ENCODE measurements around the gene NR1H4.
"Not testable (repeated sequence)": the region's sequence is repeated elsewhere in the genome, so short reads cannot be mapped to it uniquely, and the experiment has no call there.

The NR1H4 gene

GRCh38 chr12:100494026-100494425 is 20.4 kb downstream of the NR1H4 start:
- Histone ChIP-seq H3K9ac (ENCODE audit: insufficient read length, low read depth) (no peak overlapping the region), H3K36me3 (ENCODE audit: insufficient read depth, insufficient read length, low read length) (no peaks in the 10 kb centered on the region), H3K9me3 (ENCODE audit: insufficient read depth, low read length) (no peaks in the 10 kb centered on the region), H3K27me3 (ENCODE audit: insufficient read depth, insufficient read length) (no peaks in the 10 kb centered on the region), H3K4me3 (ENCODE audit: insufficient read length, low read depth) (no peak overlapping the region), H3K4me1 (ENCODE audit: insufficient read depth, insufficient read length) (no peaks in the 10 kb centered on the region)
- no peak for TF ChIP-seq YY1 (IDR thresholded peaks at IDR 0.05; ENCODE audit: insufficient read depth, insufficient read length)
- no peak for TF ChIP-seq SUZ12 (IDR thresholded peaks at IDR 0.05; ENCODE audit: extremely low read depth, insufficient read depth, insufficient read length)
- no peak for DNase-seq (ENCODE audit: low read depth, low spot score)

- Histone ChIP-seq H3K27me3 (ENCODE audit: insufficient read depth, insufficient read length) (no peaks in the 10 kb centered on the region), H3K4me1 (ENCODE audit: insufficient read depth, insufficient read length) (no peaks in the 10 kb centered on the region), H3K9me3 (ENCODE audit: insufficient read depth, low read length) (no peaks in the 10 kb centered on the region), H3K9ac (ENCODE audit: insufficient read length, low read depth) (no peak overlapping the region), H3K36me3 (ENCODE audit: insufficient read depth, insufficient read length, low read length) (no peaks in the 10 kb centered on the region), H3K4me3 (ENCODE audit: insufficient read length, low read depth) (no peak overlapping the region)
- no peak for DNase-seq (ENCODE audit: low read depth, low spot score)
- TF ChIP-seq SUZ12 (IDR thresholded peaks at IDR 0.05; ENCODE audit: extremely low read depth, insufficient read depth, insufficient read length), result no peak
- no peak for TF ChIP-seq ZNF274 (IDR thresholded peaks at IDR 0.05; ENCODE audit: low read depth, low read length)
- no peak for TF ChIP-seq YY1 (IDR thresholded peaks at IDR 0.05; ENCODE audit: insufficient read depth, insufficient read length)
Observed at GRCh38 chr12:100494538-100494937, 20.9 kb downstream of the NR1H4 start.

- no peaks in the 10 kb centered on the region for H3K27me3 ChIP-seq (ENCODE audit: insufficient read depth, insufficient read length)
- no peak overlapping the region for H3K9ac ChIP-seq (ENCODE audit: insufficient read length, low read depth)
- no peaks in the 10 kb centered on the region for H3K9me3 ChIP-seq (ENCODE audit: insufficient read depth, low read length)
- TF ChIP-seq YY1 (IDR thresholded peaks at IDR 0.05; ENCODE audit: insufficient read depth, insufficient read length), result no peak
- no peak for TF ChIP-seq SUZ12 (IDR thresholded peaks at IDR 0.05; ENCODE audit: extremely low read depth, insufficient read depth, insufficient read length)
- TF ChIP-seq ZNF274 (IDR thresholded peaks at IDR 0.05; ENCODE audit: low read depth, low read length), result no peak
- DNase-seq (ENCODE audit: low read depth, low spot score), result no peak
- H3K4me1 ChIP-seq (ENCODE audit: insufficient read depth, insufficient read length), result no peaks in the 10 kb centered on the region
- no peaks in the 10 kb centered on the region for H3K36me3 ChIP-seq (ENCODE audit: insufficient read depth, insufficient read length, low read length)
- H3K4me3 ChIP-seq (ENCODE audit: insufficient read length, low read depth), result no peak overlapping the region
Observed at GRCh38 chr12:100497105-100497795, 23.6 kb downstream of the NR1H4 start.

GRCh38 chr12:100498141-100498540 is 24.5 kb downstream of the NR1H4 start:
- Histone ChIP-seq H3K4me3 (ENCODE audit: insufficient read length, low read depth) (no peak overlapping the region), H3K27me3 (ENCODE audit: insufficient read depth, insufficient read length) (no peaks in the 10 kb centered on the region), H3K9me3 (ENCODE audit: insufficient read depth, low read length) (no peaks in the 10 kb centered on the region), H3K9ac (ENCODE audit: insufficient read length, low read depth) (no peak overlapping the region), H3K4me1 (ENCODE audit: insufficient read depth, insufficient read length) (no peaks in the 10 kb centered on the region), H3K36me3 (ENCODE audit: insufficient read depth, insufficient read length, low read length) (no peaks in the 10 kb centered on the region)
- DNase-seq (ENCODE audit: low read depth, low spot score), result no peak
- TF ChIP-seq YY1 (IDR thresholded peaks at IDR 0.05; ENCODE audit: insufficient read depth, insufficient read length) (no peak), ZNF274 (IDR thresholded peaks at IDR 0.05; ENCODE audit: low read depth, low read length) (no peak), SUZ12 (IDR thresholded peaks at IDR 0.05; ENCODE audit: extremely low read depth, insufficient read depth, insufficient read length) (no peak)

GRCh38 chr12:100499416-100499815 is 25.8 kb downstream of the NR1H4 start:
- Histone ChIP-seq H3K27me3 (ENCODE audit: insufficient read depth, insufficient read length) (no peaks in the 10 kb centered on the region), H3K4me1 (ENCODE audit: insufficient read depth, insufficient read length) (no peaks in the 10 kb centered on the region), H3K9ac (ENCODE audit: insufficient read length, low read depth) (no peak overlapping the region), H3K4me3 (ENCODE audit: insufficient read length, low read depth) (no peak overlapping the region), H3K36me3 (ENCODE audit: insufficient read depth, insufficient read length, low read length) (no peaks in the 10 kb centered on the region), H3K9me3 (ENCODE audit: insufficient read depth, low read length) (no peaks in the 10 kb centered on the region)
- DNase-seq (ENCODE audit: low read depth, low spot score), result no peak
- TF ChIP-seq ZNF274 (IDR thresholded peaks at IDR 0.05; ENCODE audit: low read depth, low read length) (no peak), SUZ12 (IDR thresholded peaks at IDR 0.05; ENCODE audit: extremely low read depth, insufficient read depth, insufficient read length) (no peak), YY1 (IDR thresholded peaks at IDR 0.05; ENCODE audit: insufficient read depth, insufficient read length) (no peak)

GRCh38 chr12:100502718-100503117 is 29.1 kb downstream of the NR1H4 start:
- H3K4me3 ChIP-seq (ENCODE audit: insufficient read length, low read depth); H3K36me3 ChIP-seq (ENCODE audit: insufficient read depth, insufficient read length, low read length); H3K9me3 ChIP-seq (ENCODE audit: insufficient read depth, low read length); H3K4me1 ChIP-seq (ENCODE audit: insufficient read depth, insufficient read length); H3K27me3 ChIP-seq (ENCODE audit: insufficient read depth, insufficient read length); DNase-seq (ENCODE audit: low read depth, low spot score); H3K9ac ChIP-seq (ENCODE audit: insufficient read length, low read depth): not testable (repeated sequence)

GRCh38 chr12:100503228-100503628 is 29.6 kb downstream of the NR1H4 start:
- TF ChIP-seq ZNF274 (IDR thresholded peaks at IDR 0.05; ENCODE audit: low read depth, low read length), result no peak
- no peak for TF ChIP-seq SUZ12 (IDR thresholded peaks at IDR 0.05; ENCODE audit: extremely low read depth, insufficient read depth, insufficient read length)
- no peak for TF ChIP-seq YY1 (IDR thresholded peaks at IDR 0.05; ENCODE audit: insufficient read depth, insufficient read length)
- no peaks in the 10 kb centered on the region for H3K36me3 ChIP-seq (ENCODE audit: insufficient read depth, insufficient read length, low read length)
- no peak for DNase-seq (ENCODE audit: low read depth, low spot score)
- H3K9me3 ChIP-seq (ENCODE audit: insufficient read depth, low read length), result no peaks in the 10 kb centered on the region
- H3K4me3 ChIP-seq (ENCODE audit: insufficient read length, low read depth), result no peak overlapping the region
- no peaks in the 10 kb centered on the region for H3K4me1 ChIP-seq (ENCODE audit: insufficient read depth, insufficient read length)
- H3K9ac ChIP-seq (ENCODE audit: insufficient read length, low read depth), result no peak overlapping the region
- H3K27me3 ChIP-seq (ENCODE audit: insufficient read depth, insufficient read length), result no peaks in the 10 kb centered on the region
